Neuronal stem cell (in vitro differentiated cells): ENCODE measurements around the gene BIN2.
"Not testable (repeated sequence)": the region's sequence is repeated elsewhere in the genome, so short reads cannot be mapped to it uniquely, and the experiment has no call there.

Experiments used
- DNase-seq: peaks from one replicate; pipeline ENCODE4 v3.0.0-alpha.2; 2013; ENCODE audit warnings: low spot score
- H2AFZ ChIP-seq: one replicate; pipeline ENCODE4 v1.6.1; 2013; ENCODE audit warnings: mild to moderate bottlenecking, low read length, inconsistent platforms
- H2AK5ac ChIP-seq: 2 replicates; pipeline ENCODE4 v1.6.1; 2013; ENCODE audit warnings: low read depth, mild to moderate bottlenecking, inconsistent platforms, low read length, moderate library complexity, mixed read lengths
- H2BK120ac ChIP-seq: 2 replicates; pipeline ENCODE4 v1.6.1; 2013; ENCODE audit warnings: low read depth, mild to moderate bottlenecking, inconsistent platforms, low read length, moderate library complexity, mixed read lengths
- H2BK12ac ChIP-seq: one replicate; pipeline ENCODE4 v1.6.1; 2013; ENCODE audit warnings: low read length, inconsistent platforms
- H2BK15ac ChIP-seq: 2 replicates; pipeline ENCODE4 v1.6.1; 2013; ENCODE audit warnings: mild to moderate bottlenecking, low read length, inconsistent platforms, mixed read lengths
- H2BK5ac ChIP-seq: one replicate; pipeline ENCODE4 v1.6.1; 2013; ENCODE audit warnings: inconsistent platforms, mild to moderate bottlenecking, low read length, moderate library complexity
- H3K14ac ChIP-seq: one replicate; pipeline ENCODE4 v1.6.1; 2013; ENCODE audit warnings: low read length, inconsistent platforms
- H3K18ac ChIP-seq: 2 replicates; pipeline ENCODE4 v1.6.1; 2013; ENCODE audit warnings: low read length, inconsistent platforms
- H3K23ac ChIP-seq: 2 replicates; pipeline ENCODE4 v1.6.1; 2013; ENCODE audit warnings: low read depth, mild to moderate bottlenecking, mixed read lengths, low read length, inconsistent platforms; ENCODE audit not compliant: poor library complexity
- H3K27ac ChIP-seq: replicated peaks from 3 replicates; pipeline ENCODE4 v1.5.1; 2013; ENCODE audit warnings: low read length, inconsistent platforms
- H3K27me3 ChIP-seq, 3 experiments: 2 replicates each; pipeline ENCODE4 v1.6.1; 2013; ENCODE audit warnings: low read length in 3 of 3, mild to moderate bottlenecking in 2 of 3, inconsistent platforms in 1 of 3, low read depth in 1 of 3, mixed read lengths in 1 of 3, moderate library complexity in 1 of 3; ENCODE audit not compliant: control insufficient read depth in 3 of 3, insufficient read depth in 3 of 3
- H3K36me3 ChIP-seq, 2 donors: replicated peaks in 1 of 2; 2 replicates each; pipeline ENCODE4 v1.6.1; 2013; ENCODE audit warnings: low read length in 2 of 2; ENCODE audit not compliant: control insufficient read depth in 2 of 2, insufficient read depth in 2 of 2
- H3K4ac ChIP-seq: 2 replicates; pipeline ENCODE4 v1.6.1; 2013; ENCODE audit warnings: inconsistent platforms, mild to moderate bottlenecking, low read length, moderate library complexity
- H3K4me1 ChIP-seq, 2 donors: 1 replicate in 1 of 2; 2 replicates in 1 of 2; pipeline ENCODE4 v1.6.1; 2013; ENCODE audit warnings: low read length in 2 of 2, low read depth in 1 of 2; ENCODE audit not compliant: control insufficient read depth in 2 of 2, insufficient read depth in 1 of 2
- H3K4me2 ChIP-seq: one replicate; pipeline ENCODE4 v1.6.1; 2013; ENCODE audit warnings: mild to moderate bottlenecking, low read length, inconsistent platforms; ENCODE audit not compliant: insufficient read depth, poor library complexity, severe bottlenecking
- H3K4me3 ChIP-seq, 2 donors: 2 replicates each; pipeline ENCODE4 v1.5.1; 2013; ENCODE audit warnings: low read length in 2 of 2, mild to moderate bottlenecking in 2 of 2, inconsistent platforms in 1 of 2, moderate library complexity in 1 of 2
- H3K79me1 ChIP-seq: one replicate; pipeline ENCODE4 v1.6.1; 2013; ENCODE audit warnings: low read depth, mild to moderate bottlenecking, inconsistent platforms, low read length, moderate library complexity
- H3K9ac ChIP-seq: one replicate; pipeline ENCODE4 v1.6.1; 2013; ENCODE audit warnings: mild to moderate bottlenecking, low read depth, low read length, inconsistent platforms; ENCODE audit not compliant: poor library complexity
- H3K9me3 ChIP-seq, 2 donors: replicated peaks in 1 of 2; 2 replicates each; pipeline versions ENCODE3 to v1.6.1; 2013; ENCODE audit warnings: low read length in 2 of 2, mild to moderate bottlenecking in 2 of 2, inconsistent platforms in 1 of 2, low read depth in 1 of 2, mixed read lengths in 1 of 2, moderate library complexity in 1 of 2; ENCODE audit not compliant: control insufficient read depth in 2 of 2, insufficient read depth in 1 of 2
- H4K8ac ChIP-seq: one replicate; pipeline ENCODE4 v1.6.1; 2013; ENCODE audit warnings: low read depth, mild to moderate bottlenecking, inconsistent platforms, low read length, moderate library complexity
- H4K91ac ChIP-seq: one replicate; pipeline ENCODE4 v1.6.1; 2013; ENCODE audit warnings: low read length, low read depth, mild to moderate bottlenecking, inconsistent platforms; ENCODE audit not compliant: poor library complexity
- WGBS, 2 donors: extraction: QIAGEN DNeasy Blood & Tissue Kit; methylation state at CpG; one replicate each; pipeline ENCODE4 v1.1.7; 2013; ENCODE audit warnings: missing lambda C conversion rate in 2 of 2, mixed read lengths in 1 of 2; ENCODE audit not compliant: insufficient read length in 2 of 2, insufficient replicate concordance in 1 of 2; ENCODE audit errors: extremely low coverage in 2 of 2; 5-methylcytosine and 5-hydroxymethylcytosine counted together

The BIN2 gene

DNA sequence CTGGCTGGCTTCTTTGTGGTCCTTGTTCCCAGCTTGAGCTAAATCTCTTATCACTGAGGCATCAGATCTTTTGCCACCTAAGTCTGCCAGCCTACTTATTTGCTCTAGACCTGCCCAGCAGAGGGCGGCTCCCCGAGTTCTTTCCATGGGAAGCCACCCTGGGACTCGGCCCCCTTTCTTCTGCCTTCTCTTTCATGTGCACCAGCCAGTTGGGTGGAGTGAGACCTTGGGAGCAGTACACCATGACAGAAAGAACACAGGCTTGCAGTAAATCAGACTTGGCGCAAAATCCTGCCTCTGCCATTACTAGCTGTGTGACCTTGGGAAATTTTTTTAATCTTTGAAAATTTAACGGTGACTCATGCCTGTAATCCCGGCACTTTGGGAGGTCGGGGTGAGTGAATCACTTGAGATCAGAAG is 61.2 kb downstream of the BIN2 start:
- Histone ChIP-seq H3K9me3 (no peaks in the 10 kb centered on the region), H2BK12ac (no peak overlapping the region), H4K91ac (no peak overlapping the region), H2AK5ac (no peak overlapping the region), H4K8ac (no peak overlapping the region), H3K27me3 (peaks cover 0 to 5% (median 0%) of the 10 kb centered on the region in 3 experiments), H3K18ac (no peak overlapping the region), H3K4ac (no peak overlapping the region), H2BK120ac (no peak overlapping the region), H3K36me3 (no peaks in the 10 kb centered on the region), H3K27ac (no peak overlapping the region), H3K4me1 (no peaks in the 10 kb centered on the region), H3K4me2 (no peak overlapping the region), H3K14ac (no peak overlapping the region), H2AFZ (no peak overlapping the region), H2BK5ac (no peak overlapping the region), H3K9ac (no peak overlapping the region), H3K4me3 (no peak overlapping the region), H3K23ac (no peak overlapping the region), H3K79me1 (no peaks in the 10 kb centered on the region), H2BK15ac (no peak overlapping the region)
- DNase-seq: no peak
- WGBS, 2 donors: no CpG with 5 or more reads among the region's 7 CpGs

GRCh38 chr12:51259600-51259999 is 64.4 kb downstream of the BIN2 start:
- H4K8ac ChIP-seq, H2AK5ac ChIP-seq, H3K14ac ChIP-seq, H3K4me2 ChIP-seq, H2AFZ ChIP-seq, H3K23ac ChIP-seq, H4K91ac ChIP-seq, H3K9me3 ChIP-seq, H3K4me1 ChIP-seq, H3K4ac ChIP-seq, DNase-seq, H3K9ac ChIP-seq, H2BK5ac ChIP-seq, H3K36me3 ChIP-seq, H3K4me3 ChIP-seq, H3K27ac ChIP-seq, H3K18ac ChIP-seq, H3K27me3 ChIP-seq, H2BK12ac ChIP-seq, H3K79me1 ChIP-seq, H2BK15ac ChIP-seq, H2BK120ac ChIP-seq: not testable (repeated sequence)
- no CpG with 5 or more reads among the region's 1 CpG for WGBS, 2 donors

- Histone ChIP-seq H3K27ac (no peak overlapping the region), H4K8ac (no peak overlapping the region), H2AK5ac (no peak overlapping the region), H4K91ac (no peak overlapping the region), H3K27me3 (no peaks in the 10 kb centered on the region), H2AFZ (no peak overlapping the region), H3K9me3 (no peaks in the 10 kb centered on the region), H2BK120ac (no peak overlapping the region), H3K9ac (no peak overlapping the region), H3K4me1 (no peaks in the 10 kb centered on the region), H3K4ac (no peak overlapping the region), H3K23ac (no peak overlapping the region), H3K14ac (no peak overlapping the region), H3K4me2 (no peak overlapping the region), H3K4me3 (peak overlapping the region in 1 of 2 donors; percentile 34), H2BK15ac (no peak overlapping the region), H2BK5ac (no peak overlapping the region), H2BK12ac (no peak overlapping the region), H3K79me1 (no peaks in the 10 kb centered on the region), H3K36me3 (no peaks in the 10 kb centered on the region), H3K18ac (no peak overlapping the region)
- DNase-seq: no peak
- 100% methylated on average over 2 of the region's 4 CpGs; no CpG with 5 or more reads in 1 of the 2 donors for WGBS, 2 donors
Measured at GRCh38 chr12:51254536-51254935, 69.4 kb downstream of the BIN2 start.

DNA sequence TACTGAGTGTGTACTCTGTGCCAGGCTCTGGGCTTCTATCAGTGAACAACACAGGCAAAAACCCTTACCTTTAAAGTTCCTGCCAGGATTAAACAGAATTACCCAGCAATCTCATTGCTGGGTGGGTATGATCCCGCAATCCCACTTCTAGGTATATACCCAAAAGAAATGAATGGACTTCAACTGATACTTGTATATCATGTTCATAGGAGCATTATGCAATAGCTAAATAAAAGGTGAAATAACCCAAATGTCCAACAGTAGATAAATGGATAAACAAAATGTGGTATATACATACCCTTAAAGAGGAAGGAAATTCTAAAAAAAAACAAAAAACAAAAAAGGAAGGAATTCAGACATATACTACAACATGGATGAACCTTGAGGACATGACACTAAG is 70.7 kb downstream of the BIN2 start:
- Histone ChIP-seq H3K4me3 (no peak overlapping the region), H3K4me2 (no peak overlapping the region), H2AK5ac (no peak overlapping the region)

More for the DNA sequence above, 70.7 kb downstream of the BIN2 start:
- no peak overlapping the region for H4K91ac ChIP-seq
- H4K8ac ChIP-seq: no peak overlapping the region
- DNase-seq: no peak
- H3K4ac ChIP-seq: no peak overlapping the region
- no peak overlapping the region for H3K23ac ChIP-seq
- H2AFZ ChIP-seq: no peak overlapping the region
- H3K36me3 ChIP-seq: no peaks in the 10 kb centered on the region
- H2BK12ac ChIP-seq: no peak overlapping the region
- no peaks in the 10 kb centered on the region for H3K4me1 ChIP-seq
- no peak overlapping the region for H3K27ac ChIP-seq
- no peaks in the 10 kb centered on the region for H3K79me1 ChIP-seq
- H3K18ac ChIP-seq: no peak overlapping the region
- H3K9ac ChIP-seq: no peak overlapping the region
- no peak overlapping the region for H3K14ac ChIP-seq
- H2BK5ac ChIP-seq: no peak overlapping the region
- no peak overlapping the region for H2BK15ac ChIP-seq
- H2BK120ac ChIP-seq: no peak overlapping the region
- H3K9me3 ChIP-seq: no peaks in the 10 kb centered on the region
- no CpG with 5 or more reads among the region's 1 CpG for WGBS, 2 donors
- H3K27me3 ChIP-seq: no peaks in the 10 kb centered on the region
